Limb (tissue), 2 donors: ENCODE measurements around the gene COA6.
A peak's percentile ranks its signal among the peaks of the same experiment; 100 is the strongest.

Experiments used
- DNase-seq, 2 donors: peaks; one replicate each; pipeline ENCODE4 v3.0.0-alpha.2; 2016; ENCODE audit errors: extremely low spot score in 2 of 2

COA6 gene

GRCh38 chr1:234373064-234373958 is at the start of gene COA6:
TSS of gene COA6 (plus strand) at chr1:234373456. CDS start at chr1:234373467, 11 bp downstream.
- DNase-seq, result peak; percentile 91 to 93

- no peak for DNase-seq
These were observed 48.4 kb upstream of the COA6 start for GRCh38 chr1:234324821-234325220.

- no peak for DNase-seq
These were observed 47.3 kb upstream of the COA6 start for GRCh38 chr1:234325878-234326496.

GRCh38 chr1:234326497-234327366 is 46.5 kb upstream of the COA6 start:
- DNase-seq, result peak; percentile 59 to 61

- no peak for DNase-seq
These were observed 45.6 kb upstream of the COA6 start for GRCh38 chr1:234327577-234328164.

- no peak for DNase-seq
These were observed 42.4 kb upstream of the COA6 start for GRCh38 chr1:234330843-234331215.

GRCh38 chr1:234331507-234331906 is 41.7 kb upstream of the COA6 start:
- DNase-seq, result no peak

- no peak for DNase-seq
These were observed 36.9 kb upstream of the COA6 start for GRCh38 chr1:234336359-234336758.

GRCh38 chr1:234337233-234337632 is 36.0 kb upstream of the COA6 start:
- DNase-seq, result no peak

- no peak for DNase-seq
These were observed 32.7 kb upstream of the COA6 start for GRCh38 chr1:234340528-234340927.

GRCh38 chr1:234342774-234343173 is 30.5 kb upstream of the COA6 start:
- no peak for DNase-seq

- no peak for DNase-seq
These were observed 28.0 kb upstream of the COA6 start for GRCh38 chr1:234345237-234345636.

GRCh38 chr1:234348964-234349363 is 24.3 kb upstream of the COA6 start:
- no peak for DNase-seq

- no peak for DNase-seq
These were observed 17.3 kb upstream of the COA6 start for GRCh38 chr1:234355782-234356510.

- peak; percentile 11 to 59 for DNase-seq
These were observed 16.5 kb upstream of the COA6 start for GRCh38 chr1:234356615-234357269.

- no peak for DNase-seq
These were observed 15.4 kb upstream of the COA6 start for GRCh38 chr1:234357831-234358230.

GRCh38 chr1:234361102-234361603 is 12.1 kb upstream of the COA6 start:
- no peak for DNase-seq

GRCh38 chr1:234362558-234362957 is 10.7 kb upstream of the COA6 start:
- DNase-seq, result no peak

GRCh38 chr1:234368320-234369032 is 4.8 kb upstream of the COA6 start:
- no peak for DNase-seq
